Epithelial cell of proximal tubule (primary cell): ENCODE measurements around the gene FSTL4. TPM values are rescaled to one million over a fixed set of nuclear protein-coding genes. Genes with fewer than 3 reads are reported as not detected.

Experiments
- DNase-seq: peaks from one replicate; pipeline ENCODE4 v3.0.0-alpha.2; 2011; ENCODE audit warnings: low read depth
- H3K4me3 ChIP-seq: 2 replicates; pipeline ENCODE4 v1.5.1; 2011; ENCODE audit warnings: low read depth, mild to moderate bottlenecking, low read length
- total RNA-seq: library from RNA; depleted of rRNA; stranded (reverse); fragments of >200 nt; gene quantifications from 2 replicates; pipeline ENCODE4 v1.2.3, GENCODE V29; 2015
- TF ChIP-seq, protein P1 (sequence below): conservative IDR thresholded peaks from 2 replicates; pipeline ENCODE4 v1.5.1; 2012; ENCODE audit warnings: low read depth, mild to moderate bottlenecking, low read length

The FSTL4 gene
- total RNA-seq, 1 donor from 2014 or later = not detected

GRCh38 chr5:133370904-133371303 lies 241.4 kb downstream of the FSTL4 start:
- H3K4me3 ChIP-seq = no peak overlapping the region
- TF ChIP-seq, protein P1, sequence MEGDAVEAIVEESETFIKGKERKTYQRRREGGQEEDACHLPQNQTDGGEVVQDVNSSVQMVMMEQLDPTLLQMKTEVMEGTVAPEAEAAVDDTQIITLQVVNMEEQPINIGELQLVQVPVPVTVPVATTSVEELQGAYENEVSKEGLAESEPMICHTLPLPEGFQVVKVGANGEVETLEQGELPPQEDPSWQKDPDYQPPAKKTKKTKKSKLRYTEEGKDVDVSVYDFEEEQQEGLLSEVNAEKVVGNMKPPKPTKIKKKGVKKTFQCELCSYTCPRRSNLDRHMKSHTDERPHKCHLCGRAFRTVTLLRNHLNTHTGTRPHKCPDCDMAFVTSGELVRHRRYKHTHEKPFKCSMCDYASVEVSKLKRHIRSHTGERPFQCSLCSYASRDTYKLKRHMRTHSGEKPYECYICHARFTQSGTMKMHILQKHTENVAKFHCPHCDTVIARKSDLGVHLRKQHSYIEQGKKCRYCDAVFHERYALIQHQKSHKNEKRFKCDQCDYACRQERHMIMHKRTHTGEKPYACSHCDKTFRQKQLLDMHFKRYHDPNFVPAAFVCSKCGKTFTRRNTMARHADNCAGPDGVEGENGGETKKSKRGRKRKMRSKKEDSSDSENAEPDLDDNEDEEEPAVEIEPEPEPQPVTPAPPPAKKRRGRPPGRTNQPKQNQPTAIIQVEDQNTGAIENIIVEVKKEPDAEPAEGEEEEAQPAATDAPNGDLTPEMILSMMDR = no peak
- DNase-seq = no peak

- H3K4me3 ChIP-seq = no peak overlapping the region
- no peak for DNase-seq
- TF ChIP-seq, protein P1 = no peak
Measured at GRCh38 chr5:133370036-133370831, 242.1 kb downstream of the FSTL4 start.

DNA sequence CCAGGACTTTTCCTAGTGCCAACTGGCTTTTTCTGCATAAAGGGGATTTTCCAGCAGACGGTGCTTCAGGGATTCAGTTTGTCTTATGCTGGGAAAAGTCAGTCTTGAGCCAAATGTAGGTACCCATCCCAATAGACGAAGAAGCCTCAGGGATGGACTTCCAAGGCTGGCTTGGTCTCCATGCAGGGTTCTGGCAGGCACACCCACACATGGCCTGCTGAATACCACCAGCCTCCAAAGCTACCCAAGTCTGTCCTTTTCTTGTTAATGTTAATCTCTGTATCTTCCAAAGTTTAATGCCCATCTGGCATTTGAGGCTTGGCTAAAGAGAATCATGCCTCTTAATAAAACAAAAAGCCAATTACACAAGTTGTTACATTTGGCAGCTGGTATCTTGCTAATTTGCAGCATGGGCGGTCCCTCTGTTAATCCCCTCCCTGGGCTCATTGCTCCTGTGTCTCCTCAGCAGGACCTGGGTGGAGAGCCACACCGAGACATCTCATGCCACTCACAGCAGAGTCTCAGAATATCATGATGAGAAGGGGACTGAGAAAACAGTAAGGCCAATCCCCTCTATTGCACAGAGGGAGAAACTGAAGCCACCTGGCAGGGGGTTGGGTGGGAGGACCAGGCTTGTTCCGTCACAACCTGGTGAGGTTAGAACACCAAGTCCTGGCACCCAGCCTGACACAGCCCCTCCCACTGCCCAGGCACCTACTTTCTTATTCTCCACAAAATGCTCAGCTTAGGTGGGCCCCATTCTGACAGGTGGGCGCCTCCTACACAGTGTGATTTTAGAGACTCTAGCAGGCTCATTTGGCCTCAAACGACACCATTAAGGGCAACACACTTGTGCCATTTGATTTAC lies 243.2 kb downstream of the FSTL4 start:
- TF ChIP-seq, protein P1 = no peak
- no peak overlapping the region for H3K4me3 ChIP-seq
- no peak for DNase-seq

GRCh38 chr5:133367984-133368383 lies 244.4 kb downstream of the FSTL4 start:
- H3K4me3 ChIP-seq = no peak overlapping the region
- TF ChIP-seq, protein P1 = no peak
- DNase-seq = no peak

GRCh38 chr5:133367071-133367786 lies 245.1 kb downstream of the FSTL4 start:
- no peak for DNase-seq
- TF ChIP-seq, protein P1 = no peak
- no peak overlapping the region for H3K4me3 ChIP-seq

DNA sequence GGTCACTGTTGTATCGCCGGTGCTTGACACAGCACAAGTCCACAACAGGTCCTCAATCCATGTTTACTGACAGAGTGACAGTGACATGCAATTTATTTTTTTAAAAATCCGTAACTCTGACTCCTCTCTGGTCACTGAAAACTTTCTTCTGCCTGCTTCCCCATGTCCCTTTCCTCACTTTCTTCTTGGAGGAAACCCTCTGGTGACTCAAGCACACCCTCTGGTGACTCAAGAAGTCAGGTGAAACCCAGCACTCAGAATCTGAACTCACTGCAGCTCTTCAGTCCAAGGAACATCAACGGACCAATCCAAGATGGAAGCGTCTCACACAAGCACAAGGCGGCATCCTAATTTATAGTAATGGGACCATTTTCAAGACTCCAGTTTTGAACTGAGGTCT lies 245.9 kb downstream of the FSTL4 start:
- no peak for DNase-seq
- TF ChIP-seq, protein P1 = peak; percentile 11
- no peak overlapping the region for H3K4me3 ChIP-seq
